ENCODE measurements around the gene FIGN.

- no peak for TF ChIP-seq MYC (IDR thresholded peaks at IDR 0.05; ENCODE audit: low read depth, low read length)
- TF ChIP-seq CTCF (IDR thresholded peaks at IDR 0.05; ENCODE audit: low read depth, low read length): no peak
Observed at GRCh38 chr2:163686289-163686688, 49.5 kb downstream of the FIGN start.
